Measurements from ENCODE around the gene GALNT9.

Gene GALNT9

GRCh38 chr12:132260721-132261120 lies 68.7 kb downstream of the GALNT9 start:
- TF ChIP-seq CTCF (IDR thresholded peaks at IDR 0.05; ENCODE audit: extremely low read depth, missing control alignments) = no peak
- no peak for DNase-seq (ENCODE audit: low spot score)

GRCh38 chr12:132259872-132260695 lies 69.3 kb downstream of the GALNT9 start:
- no peak for TF ChIP-seq CTCF (IDR thresholded peaks at IDR 0.05; ENCODE audit: extremely low read depth, missing control alignments)

GRCh38 chr12:132259364-132259871 lies 70.0 kb downstream of the GALNT9 start:
- TF ChIP-seq CTCF (IDR thresholded peaks at IDR 0.05; ENCODE audit: extremely low read depth, missing control alignments) = no peak
- no peak for DNase-seq (ENCODE audit: low spot score)

More at GRCh38 chr12:132259872-132260695, 69.3 kb downstream of the GALNT9 start:
- DNase-seq (ENCODE audit: low spot score) = no peak

GRCh38 chr12:132258543-132258942 lies 70.8 kb downstream of the GALNT9 start:
- DNase-seq (ENCODE audit: low spot score) = no peak
- no peak for TF ChIP-seq CTCF (IDR thresholded peaks at IDR 0.05; ENCODE audit: extremely low read depth, missing control alignments)

GRCh38 chr12:132257955-132258490 lies 71.4 kb downstream of the GALNT9 start:
- DNase-seq (ENCODE audit: low spot score) = no peak
- no peak for TF ChIP-seq CTCF (IDR thresholded peaks at IDR 0.05; ENCODE audit: extremely low read depth, missing control alignments)

- TF ChIP-seq CTCF (IDR thresholded peaks at IDR 0.05; ENCODE audit: extremely low read depth, missing control alignments) = no peak
- no peak for DNase-seq (ENCODE audit: low spot score)
Observed at GRCh38 chr12:132257206-132257954, 72.0 kb downstream of the GALNT9 start.

- TF ChIP-seq CTCF (IDR thresholded peaks at IDR 0.05; ENCODE audit: extremely low read depth, missing control alignments) = no peak
- no peak for DNase-seq (ENCODE audit: low spot score)
Observed at GRCh38 chr12:132256646-132257045, 72.7 kb downstream of the GALNT9 start.

All from GM20000 (cell line).